Measurements from ENCODE around the gene LRMDA. TPM values are rescaled to one million over a fixed set of nuclear protein-coding genes. Genes with fewer than 3 reads are reported as not detected.

Gene LRMDA
- total and polyA plus RNA-seq, 2 of the 8 experiments (the other 6 are each of a cell fraction or from before 2014, with no cell fraction given), result 0.86 to 2.8 TPM

DNA sequence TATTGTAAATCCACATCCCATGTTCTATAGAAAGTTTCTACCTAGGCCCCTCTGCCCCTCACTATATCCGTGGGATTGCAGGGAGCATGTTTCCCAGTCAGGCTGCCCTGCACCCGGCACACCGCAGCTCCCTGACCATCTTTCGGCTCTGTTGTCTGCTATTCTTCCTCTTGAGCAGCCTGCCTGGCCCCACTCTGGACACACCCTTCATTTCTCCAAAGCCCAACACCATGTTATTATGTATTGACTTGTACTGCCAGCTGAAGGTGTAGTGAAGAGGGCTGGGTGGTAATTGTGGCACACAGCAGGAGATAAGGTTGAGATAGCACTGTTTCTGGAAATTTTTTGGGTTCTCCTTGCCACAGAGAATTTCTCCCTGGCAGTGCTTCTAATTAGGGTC lies 9.8 kb downstream of the LRMDA start:
- Histone ChIP-seq H3K14ac (ENCODE audit: insufficient read length) (no peak overlapping the region), H2AK5ac (ENCODE audit: low read depth, low read length) (no peak overlapping the region), H3K56ac (replicated peaks; ENCODE audit: insufficient read length, low read depth, low read length) (no peak overlapping the region), H2BK15ac (ENCODE audit: low read length) (no peak overlapping the region), H2BK12ac (ENCODE audit: low read depth, low read length) (no peak overlapping the region), H3K23me2 (ENCODE audit: low read depth, low read length) (no peaks in the 10 kb centered on the region), H2BK5ac (ENCODE audit: low read depth, low read length) (no peak overlapping the region), H4K8ac (ENCODE audit: extremely low read depth, insufficient read depth, low read length) (no peak overlapping the region), H3K36me3 (ENCODE audit: control insufficient read depth in 2 of 4, insufficient read depth in 4 of 4, low read length in 3 of 4) (no peaks in the 10 kb centered on the region), H3K23ac (ENCODE audit: insufficient read length) (no peak overlapping the region), H2BK120ac (replicated peaks; ENCODE audit: low read depth, low read length) (no peak overlapping the region), H3K4ac (replicated peaks; ENCODE audit: insufficient read length, low read depth, low read length) (no peak overlapping the region), H3K27ac (ENCODE audit: low read depth, low read length) (no peak overlapping the region), H3K79me1 (ENCODE audit: low read depth, low read length) (no peaks in the 10 kb centered on the region), H4K20me1 (replicated peaks in 1 of 2; ENCODE audit: control insufficient read depth in 1 of 2, insufficient read depth in 2 of 2, low read length in 2 of 2) (no peaks in the 10 kb centered on the region), H3K4me1 (replicated peaks in 1 of 4; ENCODE audit: control insufficient read depth in 3 of 4, insufficient read depth in 4 of 4, low read length in 3 of 4) (no peaks in the 10 kb centered on the region), H4K91ac (replicated peaks; ENCODE audit: insufficient read length, low read length) (no peak overlapping the region), H2BK20ac (ENCODE audit: low read length) (no peak overlapping the region), H4K5ac (ENCODE audit: insufficient read length, low read depth, low read length) (no peak overlapping the region), H3K9ac (replicated peaks in 1 of 4; ENCODE audit: extremely low read depth in 1 of 4, low read depth in 3 of 4, low read length in 3 of 4) (no peak overlapping the region), H3K79me2 (ENCODE audit: control insufficient read depth in 1 of 2, insufficient read depth in 2 of 2, low read length in 2 of 2) (no peaks in the 10 kb centered on the region), H3K27me3 (replicated peaks in 1 of 4; ENCODE audit: control insufficient read depth in 3 of 4, extremely low read depth in 1 of 4, insufficient read depth in 3 of 4, low read length in 3 of 4) (peaks cover 0 to 15% (median 4%) of the 10 kb centered on the region in 4 experiments; a peak in 4 of 7 replicates), H3K4me2 (ENCODE audit: insufficient read depth in 1 of 2, low read depth in 2 of 2, low read length in 2 of 2) (no peak overlapping the region), H3K4me3 (ENCODE audit: extremely low read depth in 1 of 4, insufficient read depth in 2 of 4, low read depth in 3 of 4, low read length in 4 of 4) (no peak overlapping the region), H2AFZ (ENCODE audit: low read length) (no peak overlapping the region), H3K9me3 (ENCODE audit: insufficient read depth in 2 of 2, low read depth in 1 of 2, low read length in 1 of 2) (peaks cover 5% of the 10 kb centered on the region in 2 experiments; a peak in 2 of 4 replicates), H3K18ac (ENCODE audit: extremely low read depth, low read length) (no peak overlapping the region)
- 75% methylated on average over 4 of the region's 4 CpGs; no CpG with 5 or more reads in 1 of the 2 experiments for whole genome bisulfite sequencing, 2 experiments (ENCODE audit: extremely low coverage in 1 of 2, insufficient coverage in 1 of 2, insufficient read length in 1 of 2, insufficient replicate concordance in 2 of 2, low coverage in 1 of 2, low lambda C conversion rate in 2 of 2, missing lambda C conversion rate in 1 of 2)
- ChIA-PET CTCF (ENCODE audit: partially characterized antibody) (interaction anchor here (0.7 kb wide), 1 partner anchor 82 kb away, joined by 3 read pairs; no protein-coding TSS in a partner anchor), POLR2A (ENCODE audit: partially characterized antibody) (interaction anchor here (0.8 to 1.5 kb wide), 2 partner anchors 10 to 18 kb away, joined by 3 to 4 read pairs; partner anchors contain the start of gene LRMDA)
- no peak for DNase-seq (ENCODE audit: low read depth in 1 of 2, low spot score in 2 of 2)
- FAIRE-seq, result no peak
- TF ChIP-seq NRF1 (IDR thresholded peaks at IDR 0.05; ENCODE audit: low read depth, low read length) (no peak), SIN3A (conservative IDR thresholded peaks at IDR 0.05 in 1 of 2, IDR thresholded peaks at IDR 0.05 in 1 of 2; ENCODE audit: low read depth in 1 of 2, low read length in 2 of 2) (no peak), KDM1A (IDR thresholded peaks at IDR 0.05; ENCODE audit: borderline replicate concordance, low read length) (no peak), SIRT6 (IDR thresholded peaks at IDR 0.05; ENCODE audit: low read length) (no peak), ATF3 (IDR thresholded peaks at IDR 0.05; ENCODE audit: insufficient read depth, low read depth, low read length) (no peak), CHD1 (IDR thresholded peaks at IDR 0.05; ENCODE audit: low read depth, low read length) (no peak), CBX8 (IDR thresholded peaks at IDR 0.05; ENCODE audit: borderline replicate concordance, low read depth, low read length) (no peak)
- TF ChIP-seq, protein P1, sequence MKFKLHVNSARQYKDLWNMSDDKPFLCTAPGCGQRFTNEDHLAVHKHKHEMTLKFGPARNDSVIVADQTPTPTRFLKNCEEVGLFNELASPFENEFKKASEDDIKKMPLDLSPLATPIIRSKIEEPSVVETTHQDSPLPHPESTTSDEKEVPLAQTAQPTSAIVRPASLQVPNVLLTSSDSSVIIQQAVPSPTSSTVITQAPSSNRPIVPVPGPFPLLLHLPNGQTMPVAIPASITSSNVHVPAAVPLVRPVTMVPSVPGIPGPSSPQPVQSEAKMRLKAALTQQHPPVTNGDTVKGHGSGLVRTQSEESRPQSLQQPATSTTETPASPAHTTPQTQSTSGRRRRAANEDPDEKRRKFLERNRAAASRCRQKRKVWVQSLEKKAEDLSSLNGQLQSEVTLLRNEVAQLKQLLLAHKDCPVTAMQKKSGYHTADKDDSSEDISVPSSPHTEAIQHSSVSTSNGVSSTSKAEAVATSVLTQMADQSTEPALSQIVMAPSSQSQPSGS (IDR thresholded peaks at IDR 0.05; ENCODE audit: low read length), result no peak
- TF ChIP-seq, protein P2, sequence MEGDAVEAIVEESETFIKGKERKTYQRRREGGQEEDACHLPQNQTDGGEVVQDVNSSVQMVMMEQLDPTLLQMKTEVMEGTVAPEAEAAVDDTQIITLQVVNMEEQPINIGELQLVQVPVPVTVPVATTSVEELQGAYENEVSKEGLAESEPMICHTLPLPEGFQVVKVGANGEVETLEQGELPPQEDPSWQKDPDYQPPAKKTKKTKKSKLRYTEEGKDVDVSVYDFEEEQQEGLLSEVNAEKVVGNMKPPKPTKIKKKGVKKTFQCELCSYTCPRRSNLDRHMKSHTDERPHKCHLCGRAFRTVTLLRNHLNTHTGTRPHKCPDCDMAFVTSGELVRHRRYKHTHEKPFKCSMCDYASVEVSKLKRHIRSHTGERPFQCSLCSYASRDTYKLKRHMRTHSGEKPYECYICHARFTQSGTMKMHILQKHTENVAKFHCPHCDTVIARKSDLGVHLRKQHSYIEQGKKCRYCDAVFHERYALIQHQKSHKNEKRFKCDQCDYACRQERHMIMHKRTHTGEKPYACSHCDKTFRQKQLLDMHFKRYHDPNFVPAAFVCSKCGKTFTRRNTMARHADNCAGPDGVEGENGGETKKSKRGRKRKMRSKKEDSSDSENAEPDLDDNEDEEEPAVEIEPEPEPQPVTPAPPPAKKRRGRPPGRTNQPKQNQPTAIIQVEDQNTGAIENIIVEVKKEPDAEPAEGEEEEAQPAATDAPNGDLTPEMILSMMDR (IDR thresholded peaks at IDR 0.05; ENCODE audit: control extremely low read depth in 1 of 3, insufficient read depth in 1 of 3, low read depth in 1 of 3, low read length in 3 of 3), result no peak
